Mucosa of descending colon (tissue), 3 donors: ENCODE results near the gene GPS1. TPM values are rescaled to one million over a fixed set of nuclear protein-coding genes. Genes with fewer than 3 reads are reported as not detected.

Experiments used
- ATAC-seq: fragments of 200-7000 bp; cut with Tn5 transposase; one replicate; pipeline ENCODE4 v1.9.1; 2020; ENCODE audit warnings: mild to moderate bottlenecking, moderate library complexity
- DNase-seq, 3 donors: peaks; one replicate each; pipeline ENCODE4 v3.0.0-alpha.2; 2020
- H3K36me3 ChIP-seq: fragments of 200-600 bp; one replicate; pipeline ENCODE4 v1.8.0; 2021; ENCODE audit warnings: low read depth, mild to moderate bottlenecking
- H3K4me1 ChIP-seq: fragments of 200-600 bp; one replicate; pipeline ENCODE4 v1.8.0; 2021; ENCODE audit warnings: low read depth, mild to moderate bottlenecking
- H3K4me3 ChIP-seq: fragments of 200-600 bp; one replicate; pipeline ENCODE4 v1.8.0; 2021; ENCODE audit warnings: mild to moderate bottlenecking
- H3K9me3 ChIP-seq: fragments of 200-600 bp; one replicate; pipeline ENCODE4 v1.8.0; 2021; ENCODE audit warnings: mild to moderate bottlenecking
- intact Hi-C, 2 donors: fragments of 100-400 bp; cut with DNase I in 1 of 2; cut with micrococcal nuclease in 1 of 2; formaldehyde crosslinking; loops; one replicate each; pipeline versions ENCODE4 v1.11.0 to v1.11.1; 2022; cut with DNase I, micrococcal nuclease
- total RNA-seq, 3 donors: library from RNA; stranded (reverse); fragmentation: NEBNext Ultra II Directional in 2 of 3; extraction: Animal tissue kit (Norgen Biotek cat#: 25700) in 2 of 3; gene quantifications; one replicate each; pipeline versions ENCODE4 v1.2.1 to v1.2.4, GENCODE V29; 2021 to 2023
- TF ChIP-seq, protein P1 (sequence below): fragments of 200-600 bp; IDR thresholded peaks from one replicate; pipeline ENCODE4 v1.8.0; 2022; ENCODE audit warnings: antibody characterized with exemption, mild to moderate bottlenecking
- donor health status: DM: no; HTN: no; CAD: no; lungs with moderate emphysema.
- donor health status: DM: no; HTN: no; CAD: no.
- donor health status: DM: no; HTN: yes; CAD: no.

GPS1 gene
- total RNA-seq, 3 donors from 2014 or later: 73.6 to 81.6 (median 80.4) TPM

DNA sequence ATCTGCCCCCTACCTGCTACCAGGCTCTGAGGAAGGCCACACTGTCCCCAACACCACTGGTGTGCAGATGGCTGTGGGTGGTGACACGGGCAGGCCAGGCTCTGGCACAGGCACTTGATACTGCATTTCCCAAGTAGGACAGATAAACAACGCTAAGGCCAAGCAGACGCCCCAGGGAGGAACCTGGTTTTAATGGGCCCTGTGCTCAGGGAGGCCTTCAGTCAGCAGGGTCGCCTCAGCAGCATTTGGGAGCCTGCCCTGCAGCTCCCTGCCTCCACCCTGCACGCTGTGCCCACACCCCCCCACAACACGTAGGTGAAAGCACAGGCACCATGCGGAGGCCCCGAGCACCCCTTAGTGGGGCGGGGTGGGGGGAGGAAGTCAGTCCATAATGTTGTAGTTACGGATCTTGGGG lies 49.6 kb downstream of the GPS1 start:
- TF ChIP-seq, protein P1, sequence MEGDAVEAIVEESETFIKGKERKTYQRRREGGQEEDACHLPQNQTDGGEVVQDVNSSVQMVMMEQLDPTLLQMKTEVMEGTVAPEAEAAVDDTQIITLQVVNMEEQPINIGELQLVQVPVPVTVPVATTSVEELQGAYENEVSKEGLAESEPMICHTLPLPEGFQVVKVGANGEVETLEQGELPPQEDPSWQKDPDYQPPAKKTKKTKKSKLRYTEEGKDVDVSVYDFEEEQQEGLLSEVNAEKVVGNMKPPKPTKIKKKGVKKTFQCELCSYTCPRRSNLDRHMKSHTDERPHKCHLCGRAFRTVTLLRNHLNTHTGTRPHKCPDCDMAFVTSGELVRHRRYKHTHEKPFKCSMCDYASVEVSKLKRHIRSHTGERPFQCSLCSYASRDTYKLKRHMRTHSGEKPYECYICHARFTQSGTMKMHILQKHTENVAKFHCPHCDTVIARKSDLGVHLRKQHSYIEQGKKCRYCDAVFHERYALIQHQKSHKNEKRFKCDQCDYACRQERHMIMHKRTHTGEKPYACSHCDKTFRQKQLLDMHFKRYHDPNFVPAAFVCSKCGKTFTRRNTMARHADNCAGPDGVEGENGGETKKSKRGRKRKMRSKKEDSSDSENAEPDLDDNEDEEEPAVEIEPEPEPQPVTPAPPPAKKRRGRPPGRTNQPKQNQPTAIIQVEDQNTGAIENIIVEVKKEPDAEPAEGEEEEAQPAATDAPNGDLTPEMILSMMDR: no peak
- H3K9me3 ChIP-seq: no peaks in the 10 kb centered on the region
- no peaks in the 10 kb centered on the region for H3K36me3 ChIP-seq
- ATAC-seq: no peak
- intact Hi-C loops: no loop called here
- DNase-seq: peak in 1 of 3 donors; percentile 49
- H3K4me1 ChIP-seq: peaks cover 46% of the 10 kb centered on the region
- H3K4me3 ChIP-seq: no peak overlapping the region

DNA sequence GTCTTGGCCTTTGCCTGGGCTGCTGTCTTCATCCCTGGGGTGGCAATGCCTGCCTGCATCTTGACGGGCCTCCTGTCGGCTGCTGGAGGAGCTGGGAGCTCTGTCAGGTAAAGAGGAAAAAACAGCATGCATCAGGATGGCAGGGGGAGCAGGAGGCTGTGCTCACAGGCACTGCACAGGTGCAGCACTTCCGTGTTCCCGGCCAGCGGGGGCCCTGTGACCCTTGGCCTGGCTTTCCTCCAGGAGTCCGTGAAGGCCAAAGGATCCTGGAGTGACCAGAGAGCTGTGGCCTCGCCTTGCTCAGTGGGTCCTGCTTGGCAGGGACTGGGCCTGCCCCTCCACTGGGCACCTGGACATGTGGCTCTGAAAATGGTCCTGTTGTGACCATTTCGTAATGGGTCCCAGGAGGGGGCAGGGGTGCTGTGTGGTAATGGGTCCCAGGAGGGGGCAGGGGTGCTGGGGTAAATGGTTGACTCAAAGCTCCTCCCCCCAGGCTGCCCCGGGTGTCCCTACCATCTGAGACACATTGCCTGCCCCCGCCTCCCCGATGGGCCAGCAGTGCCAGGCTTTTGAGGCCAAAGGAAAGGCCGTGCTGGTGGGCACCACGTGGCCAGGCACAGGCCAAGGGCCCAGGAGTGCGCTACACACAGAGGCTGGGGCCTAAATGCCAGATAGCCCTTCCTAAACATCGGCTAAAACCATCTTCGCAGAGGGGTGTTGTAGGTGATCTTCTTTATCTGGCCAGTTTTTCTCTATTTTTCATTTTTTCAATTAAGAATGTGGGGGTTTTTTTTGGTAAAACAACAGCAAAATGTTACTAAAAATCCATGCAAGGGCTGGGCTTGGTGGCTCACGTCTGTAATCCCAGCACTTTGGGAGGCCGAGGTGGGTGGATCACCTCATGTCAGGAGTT lies 50.3 kb downstream of the GPS1 start:
- ATAC-seq (no peak), DNase-seq (peak in 2 of 3 donors; percentile 45 to 65)
- intact Hi-C loops: no loop called here

DNA sequence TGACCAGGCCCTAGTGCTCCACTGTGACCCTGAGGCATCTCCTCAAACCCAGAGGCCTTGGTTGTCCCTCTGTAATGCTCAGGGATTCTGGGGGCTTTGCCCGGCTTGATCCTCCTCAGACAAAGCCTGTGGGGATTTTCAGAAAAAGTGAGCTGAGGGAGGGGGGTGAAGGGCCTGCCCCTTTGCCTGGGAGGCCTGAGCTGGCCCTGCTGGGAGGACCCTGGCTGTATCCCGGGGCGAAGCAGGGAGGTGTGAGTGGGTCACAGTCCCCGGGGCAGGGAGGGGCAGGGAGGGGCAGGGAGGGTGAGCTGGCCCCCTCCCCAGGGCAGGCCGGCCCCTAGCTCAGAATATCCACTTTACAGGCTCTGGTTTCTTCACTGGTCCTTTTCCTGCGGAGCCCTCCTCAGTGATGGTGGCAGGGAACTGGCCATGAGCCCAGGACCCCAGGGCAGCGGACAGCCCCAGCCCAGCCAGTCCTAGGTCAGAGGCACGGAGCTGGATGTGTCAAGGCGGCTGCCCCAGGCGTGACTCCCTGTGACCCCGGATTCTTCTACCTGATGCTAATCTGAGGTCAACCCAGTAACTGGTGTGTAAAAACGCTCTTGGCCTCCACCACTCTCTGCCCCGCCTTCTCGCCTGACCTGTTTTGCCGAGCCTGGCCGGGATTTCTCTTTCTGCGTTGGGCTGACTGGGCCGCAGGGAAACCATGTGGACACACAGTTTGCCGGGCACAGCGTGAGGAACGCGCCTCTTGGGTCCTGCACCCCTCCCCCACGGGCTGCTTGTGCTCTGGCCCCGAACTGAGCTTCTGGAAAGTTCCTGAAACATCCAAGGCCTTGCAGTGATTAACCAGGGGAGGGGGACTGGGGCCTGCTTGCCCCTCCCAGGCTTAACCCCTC lies 52.1 kb downstream of the GPS1 start:
- ATAC-seq (peak; percentile 9), DNase-seq (peak; percentile 59 to 76 (median 71))
- intact Hi-C loops: no loop called here
- TF ChIP-seq, protein P1: no peak
- Histone ChIP-seq H3K36me3 (no peaks in the 10 kb centered on the region), H3K4me3 (no peak overlapping the region), H3K9me3 (no peaks in the 10 kb centered on the region), H3K4me1 (peaks cover 48% of the 10 kb centered on the region)

More for the DNA sequence above, 50.3 kb downstream of the GPS1 start:
- Histone ChIP-seq H3K4me3 (no peak overlapping the region), H3K36me3 (no peaks in the 10 kb centered on the region), H3K4me1 (peaks cover 46% of the 10 kb centered on the region), H3K9me3 (no peaks in the 10 kb centered on the region)
- TF ChIP-seq, protein P1: no peak

DNA sequence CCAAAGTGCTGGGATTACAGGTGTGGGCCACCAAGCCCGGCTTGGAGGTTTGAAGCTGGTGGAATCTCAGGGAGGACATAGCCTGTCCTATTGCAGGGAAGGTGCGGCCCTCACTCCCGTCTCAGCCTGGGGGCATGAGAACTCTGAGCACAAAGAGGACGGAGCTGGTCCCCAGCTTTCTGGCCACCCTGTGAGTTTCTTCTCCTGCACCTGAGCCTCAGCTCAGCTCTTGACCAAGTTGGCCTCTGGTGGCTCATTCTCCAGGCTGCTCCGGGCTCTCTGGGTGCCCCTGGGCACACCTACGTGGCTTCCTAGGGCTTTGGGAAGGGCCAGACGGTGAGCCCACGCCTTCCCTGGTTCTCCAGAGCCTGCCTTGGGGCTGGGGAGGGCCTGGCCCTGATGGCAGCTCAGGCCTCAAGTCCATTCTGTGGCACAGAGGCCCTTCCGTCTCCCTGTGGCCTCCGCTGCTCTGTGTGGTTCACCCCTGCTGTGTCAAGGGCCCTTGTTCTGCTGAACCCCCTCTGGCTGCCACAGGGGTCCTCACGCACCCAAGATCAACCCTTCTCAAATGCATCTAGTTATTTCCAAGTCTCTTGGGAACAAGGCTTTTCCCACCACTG lies 53.2 kb downstream of the GPS1 start:
- no peak for ATAC-seq
- TF ChIP-seq, protein P1: no peak
- peak in 1 of 3 donors; percentile 46 for DNase-seq
- Histone ChIP-seq H3K4me3 (no peak overlapping the region), H3K36me3 (no peaks in the 10 kb centered on the region), H3K4me1 (peaks cover 39% of the 10 kb centered on the region), H3K9me3 (no peaks in the 10 kb centered on the region)
- intact Hi-C loops: no loop called here

DNA sequence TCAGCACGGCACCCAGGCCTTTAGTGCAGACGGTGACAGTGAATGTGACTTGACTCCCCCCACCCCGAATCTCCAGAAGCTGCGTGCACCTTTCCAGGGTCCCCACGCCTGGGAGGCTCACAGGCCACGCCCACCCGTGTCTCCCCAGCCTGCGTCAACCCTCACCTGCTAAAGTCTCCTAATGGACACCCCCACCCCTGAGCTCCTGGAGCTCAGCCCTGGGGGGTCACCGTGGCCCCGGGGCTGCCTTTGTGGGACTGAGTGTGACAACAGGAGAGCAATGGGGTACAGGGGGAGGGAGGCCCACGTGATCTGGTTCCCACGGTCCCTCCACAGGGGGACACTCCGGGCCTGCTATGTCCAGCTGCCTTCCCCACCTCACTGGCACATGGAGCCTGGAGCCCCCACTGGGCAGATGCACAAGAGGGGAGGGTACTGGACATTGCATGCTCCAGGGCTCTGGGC lies 53.8 kb downstream of the GPS1 start:
- H3K4me1 ChIP-seq: peaks cover 34% of the 10 kb centered on the region
- intact Hi-C loops: no loop called here
- H3K36me3 ChIP-seq: no peaks in the 10 kb centered on the region
- no peaks in the 10 kb centered on the region for H3K9me3 ChIP-seq
- TF ChIP-seq, protein P1: no peak
- ATAC-seq (no peak), DNase-seq (peak in 1 of 3 donors; percentile 60)
- no peak overlapping the region for H3K4me3 ChIP-seq
